B cell (primary cell): Measurements from ENCODE around the gene CCKAR.

Experiments
- CTCF ChIP-seq: fragments of 200-600 bp; IDR thresholded peaks from one replicate; pipeline ENCODE4 v1.8.0; 2022; ENCODE audit warnings: antibody characterized with exemption, mild to moderate bottlenecking
- EZH2 ChIP-seq: IDR thresholded peaks from 2 replicates; pipeline ENCODE4 v1.6.1; 2012; ENCODE audit warnings: borderline replicate concordance, low read depth, mild to moderate bottlenecking, moderate library complexity, low read length; ENCODE audit not compliant: insufficient read depth, poor library complexity, severe bottlenecking

GRCh38 chr4:26468977-26469376 lies 21.3 kb downstream of the CCKAR start:
- TF ChIP-seq CTCF: no peak
- no peak for TF ChIP-seq EZH2
